Caco-2 (cell line): ENCODE measurements around the gene TRIM16. TPM values are rescaled to one million over a fixed set of nuclear protein-coding genes. Genes with fewer than 3 reads are reported as not detected.
"Not testable (repeated sequence)": the region's sequence is repeated elsewhere in the genome, so short reads cannot be mapped to it uniquely, and the experiment has no call there.

ENCODE experiments used
- BruUV-seq: library from RNA; stranded (reverse); fragments of 400-500 nt; replicated peaks from 2 replicates; lab custom pipeline; 2021; lab: Mats Ljungman, UMichigan
- CTCF ChIA-PET: fragments of 300-600 bp; sonication (Branson Sonifier 250); formaldehyde crosslinking; loops from one replicate; lab custom pipeline; 2022; ENCODE audit warnings: antibody characterized with exemption; lab: Charles Lee
- POLR2A ChIA-PET: fragments of 300-600 bp; sonication (Branson Sonifier 250); formaldehyde crosslinking; loops from one replicate; lab custom pipeline; 2022; ENCODE audit warnings: antibody characterized with exemption; lab: Charles Lee
- DNase-seq, 2 experiments: peaks; one replicate each; pipeline versions ENCODE4 v3.0.0 to v3.0.0-alpha.2; 2020 to 2022
- H3K27me3 ChIP-seq: replicated peaks from 2 replicates; pipeline ENCODE4 v1.6.0; 2011; ENCODE audit warnings: low read length; ENCODE audit not compliant: control insufficient read depth, insufficient read depth
- H3K36me3 ChIP-seq: 2 replicates; pipeline ENCODE4 v1.5.1; 2011; ENCODE audit warnings: low read length; ENCODE audit not compliant: control insufficient read depth, insufficient read depth
- H3K4me1 ChIP-seq: fragments of 250-450 bp; sonication (Bioruptor Pico); 2 replicates; pipeline ENCODE4 v1.5.1; 2020; ENCODE audit warnings: mild to moderate bottlenecking
- H3K4me3 ChIP-seq: 2 replicates; pipeline ENCODE4 v1.5.1; 2011; ENCODE audit warnings: low read depth, mild to moderate bottlenecking, control low read depth, low read length
- H3K9me3 ChIP-seq: fragments of 250-450 bp; sonication (Bioruptor Pico); 2 replicates; pipeline ENCODE4 v1.5.1; 2020; ENCODE audit warnings: mild to moderate bottlenecking, moderate library complexity
- H3K27ac Mint-ChIP-seq: one replicate; pipeline ENCODE4 v1.8.0; 2022; ENCODE audit warnings: mixed read lengths; ENCODE audit not compliant: unreplicated experiment
- H3K27me3 Mint-ChIP-seq: one replicate; pipeline ENCODE4 v1.8.0; 2022; ENCODE audit warnings: mixed read lengths; ENCODE audit not compliant: insufficient read depth, unreplicated experiment
- H3K36me3 Mint-ChIP-seq: one replicate; pipeline ENCODE4 v1.8.0; 2022; ENCODE audit warnings: mild to moderate bottlenecking, mixed read lengths; ENCODE audit not compliant: insufficient read depth, unreplicated experiment
- H3K4me1 Mint-ChIP-seq: one replicate; pipeline ENCODE4 v1.8.0; 2022; ENCODE audit warnings: low read depth, mixed read lengths; ENCODE audit not compliant: unreplicated experiment
- H3K4me3 Mint-ChIP-seq: one replicate; pipeline ENCODE4 v1.8.0; 2022; ENCODE audit warnings: mild to moderate bottlenecking, moderate library complexity, mixed read lengths; ENCODE audit not compliant: unreplicated experiment
- H3K9me3 Mint-ChIP-seq: one replicate; pipeline ENCODE4 v1.8.0; 2022; ENCODE audit warnings: mixed read lengths; ENCODE audit not compliant: unreplicated experiment
- intact Hi-C: fragments of 100-400 bp; cut with micrococcal nuclease; formaldehyde crosslinking; loops from one replicate; pipeline ENCODE4 v1.10.0; 2022; ENCODE audit not compliant: unreplicated experiment
- total RNA-seq: library from RNA; stranded (reverse); gene quantifications from 2 replicates; pipeline ENCODE4 v1.2.3, GENCODE V29; 2022

Gene TRIM16
- total RNA-seq, 1 experiment from 2014 or later: 12.4 TPM

- H3K9me3 ChIP-seq, H3K36me3 ChIP-seq, CTCF ChIA-PET, H3K4me3 ChIP-seq, H3K9me3 Mint-ChIP-seq, H3K4me1 ChIP-seq, H3K27me3 ChIP-seq, POLR2A ChIA-PET, H3K4me1 Mint-ChIP-seq, H3K27me3 Mint-ChIP-seq, BruUV-seq, H3K27ac Mint-ChIP-seq, H3K4me3 Mint-ChIP-seq, H3K36me3 Mint-ChIP-seq, intact Hi-C loops: not testable (repeated sequence)
- DNase-seq: peak in 1 of 2 experiments; percentile 3
These were observed 67.3 kb downstream of the TRIM16 start for GRCh38 chr17:15616828-15617227.

GRCh38 chr17:15615850-15616249 lies 68.3 kb downstream of the TRIM16 start:
- H3K27me3 ChIP-seq, H3K4me1 Mint-ChIP-seq, H3K4me3 ChIP-seq, CTCF ChIA-PET, BruUV-seq, H3K9me3 ChIP-seq, H3K9me3 Mint-ChIP-seq, H3K36me3 ChIP-seq, H3K4me3 Mint-ChIP-seq, H3K4me1 ChIP-seq, H3K36me3 Mint-ChIP-seq, DNase-seq, intact Hi-C loops, H3K27me3 Mint-ChIP-seq, H3K27ac Mint-ChIP-seq, POLR2A ChIA-PET: not testable (repeated sequence)

GRCh38 chr17:15613111-15613510 lies 71.0 kb downstream of the TRIM16 start:
- CTCF ChIA-PET, H3K4me3 ChIP-seq, BruUV-seq, H3K4me1 ChIP-seq, POLR2A ChIA-PET, DNase-seq, intact Hi-C loops, H3K27me3 ChIP-seq, H3K4me1 Mint-ChIP-seq, H3K27me3 Mint-ChIP-seq, H3K9me3 ChIP-seq, H3K36me3 ChIP-seq, H3K27ac Mint-ChIP-seq, H3K4me3 Mint-ChIP-seq, H3K9me3 Mint-ChIP-seq, H3K36me3 Mint-ChIP-seq: not testable (repeated sequence)

- DNase-seq, H3K4me1 Mint-ChIP-seq, CTCF ChIA-PET, H3K27me3 ChIP-seq, H3K9me3 Mint-ChIP-seq, H3K36me3 ChIP-seq, H3K36me3 Mint-ChIP-seq, H3K4me3 Mint-ChIP-seq, H3K27ac Mint-ChIP-seq, intact Hi-C loops, BruUV-seq, H3K27me3 Mint-ChIP-seq, H3K9me3 ChIP-seq, POLR2A ChIA-PET, H3K4me3 ChIP-seq, H3K4me1 ChIP-seq: not testable (repeated sequence)
These were observed 91.2 kb downstream of the TRIM16 start for GRCh38 chr17:15592960-15593359.

- H3K27me3 Mint-ChIP-seq, H3K4me1 ChIP-seq, BruUV-seq, CTCF ChIA-PET, H3K4me3 Mint-ChIP-seq, POLR2A ChIA-PET, H3K36me3 Mint-ChIP-seq, H3K27me3 ChIP-seq, H3K9me3 Mint-ChIP-seq, DNase-seq, H3K4me3 ChIP-seq, H3K36me3 ChIP-seq, intact Hi-C loops, H3K9me3 ChIP-seq, H3K27ac Mint-ChIP-seq, H3K4me1 Mint-ChIP-seq: not testable (repeated sequence)
These were observed 92.1 kb downstream of the TRIM16 start for GRCh38 chr17:15591986-15592385.

GRCh38 chr17:15590844-15591243 lies 93.3 kb downstream of the TRIM16 start:
- intact Hi-C loops, H3K36me3 Mint-ChIP-seq, H3K4me1 Mint-ChIP-seq, H3K4me3 ChIP-seq, H3K9me3 Mint-ChIP-seq, H3K27ac Mint-ChIP-seq, DNase-seq, BruUV-seq, H3K9me3 ChIP-seq, H3K4me1 ChIP-seq, CTCF ChIA-PET, H3K4me3 Mint-ChIP-seq, H3K27me3 Mint-ChIP-seq, H3K27me3 ChIP-seq, H3K36me3 ChIP-seq, POLR2A ChIA-PET: not testable (repeated sequence)

- not testable (repeated sequence) for H3K27me3 ChIP-seq, H3K4me3 ChIP-seq, H3K36me3 ChIP-seq
These were observed 94.3 kb downstream of the TRIM16 start for GRCh38 chr17:15589544-15590536.

More at GRCh38 chr17:15589544-15590536, 94.3 kb downstream of the TRIM16 start:
- H3K9me3 Mint-ChIP-seq, H3K4me3 Mint-ChIP-seq, H3K4me1 Mint-ChIP-seq, H3K27ac Mint-ChIP-seq, H3K27me3 Mint-ChIP-seq, POLR2A ChIA-PET, H3K4me1 ChIP-seq, H3K36me3 Mint-ChIP-seq, intact Hi-C loops, CTCF ChIA-PET, DNase-seq, H3K9me3 ChIP-seq, BruUV-seq: not testable (repeated sequence)
